ENCODE measurements around the gene SSUH2.

The SSUH2 gene

GRCh38 chr3:8607234-8608040, 37.2 kb downstream of the SSUH2 start:
- peaks cover 8% of the 10 kb centered on the region for H3K4me1 ChIP-seq (ENCODE audit: insufficient read depth, low read length)
- no peak overlapping the region for H3K4me3 ChIP-seq (ENCODE audit: low read length)
- no peaks in the 10 kb centered on the region for H3K9me3 ChIP-seq (ENCODE audit: low read length)
- no peaks in the 10 kb centered on the region for H3K36me3 ChIP-seq (ENCODE audit: insufficient read depth, low read length)
- H2AFZ ChIP-seq (ENCODE audit: low read depth, low read length), result no peak overlapping the region
- H3K27me3 ChIP-seq (ENCODE audit: insufficient read depth, low read length), result no peaks in the 10 kb centered on the region

- H3K4me3 ChIP-seq (ENCODE audit: low read length), result no peak overlapping the region
- peaks cover 8% of the 10 kb centered on the region for H3K4me1 ChIP-seq (ENCODE audit: insufficient read depth, low read length)
- H3K36me3 ChIP-seq (ENCODE audit: insufficient read depth, low read length), result no peaks in the 10 kb centered on the region
- no peak overlapping the region for H2AFZ ChIP-seq (ENCODE audit: low read depth, low read length)
- no peaks in the 10 kb centered on the region for H3K27me3 ChIP-seq (ENCODE audit: insufficient read depth, low read length)
- H3K9me3 ChIP-seq (ENCODE audit: low read length), result no peaks in the 10 kb centered on the region
Measured at GRCh38 chr3:8606701-8607231, 37.8 kb downstream of the SSUH2 start.

GRCh38 chr3:8604988-8605387, 39.6 kb downstream of the SSUH2 start:
- Histone ChIP-seq H3K4me3 (ENCODE audit: low read length) (no peak overlapping the region), H3K36me3 (ENCODE audit: insufficient read depth, low read length) (no peaks in the 10 kb centered on the region), H3K27me3 (ENCODE audit: insufficient read depth, low read length) (no peaks in the 10 kb centered on the region), H2AFZ (ENCODE audit: low read depth, low read length) (no peak overlapping the region), H3K9me3 (ENCODE audit: low read length) (no peaks in the 10 kb centered on the region), H3K4me1 (ENCODE audit: insufficient read depth, low read length) (peaks cover 4% of the 10 kb centered on the region)

- Histone ChIP-seq H2AFZ (ENCODE audit: low read depth, low read length) (no peak overlapping the region), H3K9me3 (ENCODE audit: low read length) (no peaks in the 10 kb centered on the region), H3K36me3 (ENCODE audit: insufficient read depth, low read length) (no peaks in the 10 kb centered on the region), H3K27me3 (ENCODE audit: insufficient read depth, low read length) (no peaks in the 10 kb centered on the region), H3K4me1 (ENCODE audit: insufficient read depth, low read length) (peaks cover 4% of the 10 kb centered on the region), H3K4me3 (ENCODE audit: low read length) (no peak overlapping the region)
Measured at GRCh38 chr3:8604006-8604405, 40.6 kb downstream of the SSUH2 start.

- H3K9me3 ChIP-seq (ENCODE audit: low read length), result no peaks in the 10 kb centered on the region
- H3K4me1 ChIP-seq (ENCODE audit: insufficient read depth, low read length), result peaks cover 4% of the 10 kb centered on the region
- no peaks in the 10 kb centered on the region for H3K27me3 ChIP-seq (ENCODE audit: insufficient read depth, low read length)
- H3K36me3 ChIP-seq (ENCODE audit: insufficient read depth, low read length), result no peaks in the 10 kb centered on the region
- no peak overlapping the region for H3K4me3 ChIP-seq (ENCODE audit: low read length)
- no peak overlapping the region for H2AFZ ChIP-seq (ENCODE audit: low read depth, low read length)
Measured at GRCh38 chr3:8603115-8603710, 41.4 kb downstream of the SSUH2 start.

GRCh38 chr3:8600457-8600856, 44.1 kb downstream of the SSUH2 start:
- H3K9me3 ChIP-seq (ENCODE audit: low read length), result no peaks in the 10 kb centered on the region
- H2AFZ ChIP-seq (ENCODE audit: low read depth, low read length), result no peak overlapping the region
- H3K4me1 ChIP-seq (ENCODE audit: insufficient read depth, low read length), result no peaks in the 10 kb centered on the region
- no peaks in the 10 kb centered on the region for H3K36me3 ChIP-seq (ENCODE audit: insufficient read depth, low read length)
- no peaks in the 10 kb centered on the region for H3K27me3 ChIP-seq (ENCODE audit: insufficient read depth, low read length)
- H3K4me3 ChIP-seq (ENCODE audit: low read length), result no peak overlapping the region

- Histone ChIP-seq H3K9me3 (ENCODE audit: low read length) (no peaks in the 10 kb centered on the region), H3K4me3 (ENCODE audit: low read length) (no peak overlapping the region), H3K36me3 (ENCODE audit: insufficient read depth, low read length) (no peaks in the 10 kb centered on the region), H2AFZ (ENCODE audit: low read depth, low read length) (no peak overlapping the region), H3K27me3 (ENCODE audit: insufficient read depth, low read length) (no peaks in the 10 kb centered on the region), H3K4me1 (ENCODE audit: insufficient read depth, low read length) (no peaks in the 10 kb centered on the region)
Measured at GRCh38 chr3:8599146-8599545, 45.5 kb downstream of the SSUH2 start.

GRCh38 chr3:8597219-8597853, 47.3 kb downstream of the SSUH2 start:
- H2AFZ ChIP-seq (ENCODE audit: low read depth, low read length), result no peak overlapping the region
- no peaks in the 10 kb centered on the region for H3K9me3 ChIP-seq (ENCODE audit: low read length)
- no peak overlapping the region for H3K4me3 ChIP-seq (ENCODE audit: low read length)
- H3K36me3 ChIP-seq (ENCODE audit: insufficient read depth, low read length), result no peaks in the 10 kb centered on the region
- no peaks in the 10 kb centered on the region for H3K27me3 ChIP-seq (ENCODE audit: insufficient read depth, low read length)
- H3K4me1 ChIP-seq (ENCODE audit: insufficient read depth, low read length), result no peaks in the 10 kb centered on the region

GRCh38 chr3:8596321-8597218, 48.0 kb downstream of the SSUH2 start:
- no peaks in the 10 kb centered on the region for H3K4me1 ChIP-seq (ENCODE audit: insufficient read depth, low read length)
- H2AFZ ChIP-seq (ENCODE audit: low read depth, low read length), result no peak overlapping the region
- no peaks in the 10 kb centered on the region for H3K27me3 ChIP-seq (ENCODE audit: insufficient read depth, low read length)
- no peaks in the 10 kb centered on the region for H3K9me3 ChIP-seq (ENCODE audit: low read length)
- H3K4me3 ChIP-seq (ENCODE audit: low read length), result no peak overlapping the region
- H3K36me3 ChIP-seq (ENCODE audit: insufficient read depth, low read length), result no peaks in the 10 kb centered on the region

- H3K4me3 ChIP-seq (ENCODE audit: low read length), result no peak overlapping the region
- H3K9me3 ChIP-seq (ENCODE audit: low read length), result no peaks in the 10 kb centered on the region
- no peaks in the 10 kb centered on the region for H3K27me3 ChIP-seq (ENCODE audit: insufficient read depth, low read length)
- H2AFZ ChIP-seq (ENCODE audit: low read depth, low read length), result no peak overlapping the region
- H3K36me3 ChIP-seq (ENCODE audit: insufficient read depth, low read length), result no peaks in the 10 kb centered on the region
- H3K4me1 ChIP-seq (ENCODE audit: insufficient read depth, low read length), result no peaks in the 10 kb centered on the region
Measured at GRCh38 chr3:8595695-8596115, 48.9 kb downstream of the SSUH2 start.

- no peaks in the 10 kb centered on the region for H3K9me3 ChIP-seq (ENCODE audit: low read length)
- H3K4me1 ChIP-seq (ENCODE audit: insufficient read depth, low read length), result no peaks in the 10 kb centered on the region
- H3K27me3 ChIP-seq (ENCODE audit: insufficient read depth, low read length), result no peaks in the 10 kb centered on the region
- H3K4me3 ChIP-seq (ENCODE audit: low read length), result no peak overlapping the region
- no peaks in the 10 kb centered on the region for H3K36me3 ChIP-seq (ENCODE audit: insufficient read depth, low read length)
- no peak overlapping the region for H2AFZ ChIP-seq (ENCODE audit: low read depth, low read length)
Measured at GRCh38 chr3:8595252-8595651, 49.3 kb downstream of the SSUH2 start.

- Histone ChIP-seq H3K9me3 (ENCODE audit: low read length) (no peaks in the 10 kb centered on the region), H3K27me3 (ENCODE audit: insufficient read depth, low read length) (no peaks in the 10 kb centered on the region), H3K4me3 (ENCODE audit: low read length) (no peak overlapping the region), H3K36me3 (ENCODE audit: insufficient read depth, low read length) (no peaks in the 10 kb centered on the region), H2AFZ (ENCODE audit: low read depth, low read length) (peak overlapping the region; percentile 23), H3K4me1 (ENCODE audit: insufficient read depth, low read length) (no peaks in the 10 kb centered on the region)
Measured at GRCh38 chr3:8593021-8593827, 51.4 kb downstream of the SSUH2 start.

Measured in neuron (in vitro differentiated cells).